GM13977 (cell line): Measurements from ENCODE around the gene PKD2.

ENCODE experiments used
- DNase-seq: peaks from one replicate; pipeline ENCODE4 v3.0.0; 2012; ENCODE audit warnings: low spot score
- CTCF ChIP-seq: IDR thresholded peaks from 2 replicates; pipeline ENCODE4 v1.5.1; 2012; ENCODE audit warnings: mild to moderate bottlenecking, control low read depth; ENCODE audit not compliant: insufficient read depth; ENCODE audit errors: extremely low read depth, missing control alignments
- in situ Hi-C: fragments of 300-500 bp; cut with MboI; formaldehyde crosslinking; loops from one replicate; pipeline ENCODE4 v1.12.0; 2022; ENCODE audit warnings: low sequenced_read_pairs, low pct_unique_long_range_greater_than_20kb, mixed read lengths, inconsistent platforms; ENCODE audit not compliant: unreplicated experiment

Gene PKD2

DNA sequence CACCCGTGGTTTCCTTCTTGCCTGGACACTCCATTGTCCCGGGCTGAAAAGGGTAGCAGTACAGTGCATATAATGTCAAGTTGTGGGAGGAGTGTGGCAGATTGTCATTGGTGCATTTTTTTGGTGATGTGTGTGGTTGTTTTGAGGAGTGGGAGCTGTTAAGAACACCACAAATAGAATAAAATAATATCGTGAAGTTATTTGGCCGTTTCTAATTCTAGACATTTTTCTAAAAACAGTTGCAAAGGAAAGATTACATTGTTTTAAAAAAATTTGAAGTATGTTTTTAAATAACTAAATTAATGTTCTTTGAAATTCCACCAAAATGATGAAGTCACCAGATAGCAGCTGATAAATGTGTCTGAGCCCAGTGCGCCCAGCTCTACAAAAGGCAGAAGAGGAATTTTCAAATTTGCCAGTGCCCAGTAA is 1.3 kb downstream of the PKD2 start:
- in situ Hi-C loops, result no loop called here

GRCh38 chr4:88009871-88010270 is 2.4 kb downstream of the PKD2 start:
- in situ Hi-C loops, result no loop called here
- no peak for TF ChIP-seq CTCF
- DNase-seq, result no peak

More for the DNA sequence above, 1.3 kb downstream of the PKD2 start:
- no peak for TF ChIP-seq CTCF
- peak; percentile 32 for DNase-seq

DNA sequence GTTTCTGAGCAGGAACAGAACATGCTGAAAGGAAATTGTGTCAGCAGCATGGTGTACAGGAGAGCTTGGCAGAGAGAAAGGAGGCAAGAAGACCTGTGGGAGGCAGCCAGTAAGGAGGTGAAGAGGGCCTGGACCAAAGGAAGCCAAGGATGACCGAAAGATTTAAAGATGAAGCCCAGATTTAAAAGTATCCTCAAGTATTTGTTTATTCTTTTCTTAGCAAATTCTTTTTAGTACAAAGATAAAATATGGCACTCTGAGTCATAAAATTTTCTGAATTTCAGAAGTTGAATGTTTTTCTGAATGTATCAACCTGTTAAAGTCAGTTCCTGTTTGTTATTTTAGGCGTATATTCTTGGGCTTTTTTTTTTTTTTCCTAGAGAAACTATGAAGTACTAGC is 3.5 kb downstream of the PKD2 start:
- in situ Hi-C loops, result no loop called here

DNA sequence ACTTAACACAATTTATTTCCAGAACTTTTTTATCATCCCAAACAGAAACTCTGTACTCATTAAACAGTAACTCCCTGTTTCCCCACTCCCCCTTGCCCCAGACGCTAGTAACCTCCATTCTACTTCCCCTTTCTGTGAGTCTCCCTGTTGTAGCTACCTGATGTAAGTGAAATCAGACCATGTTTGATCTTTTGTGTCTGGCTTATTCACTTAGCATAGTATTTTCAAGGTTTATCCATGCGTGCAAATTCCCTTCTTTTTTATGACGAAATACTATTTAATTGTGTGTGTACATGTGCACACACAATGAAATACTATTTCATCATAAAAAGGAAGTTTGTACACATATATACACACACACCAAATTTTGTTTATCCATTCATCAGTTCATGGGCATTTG is 5.2 kb downstream of the PKD2 start:
- no peak for TF ChIP-seq CTCF
- DNase-seq, result peak; percentile 32
- in situ Hi-C loops, result no loop called here

More for the DNA sequence above, 3.5 kb downstream of the PKD2 start:
- no peak for DNase-seq
- no peak for TF ChIP-seq CTCF

DNA sequence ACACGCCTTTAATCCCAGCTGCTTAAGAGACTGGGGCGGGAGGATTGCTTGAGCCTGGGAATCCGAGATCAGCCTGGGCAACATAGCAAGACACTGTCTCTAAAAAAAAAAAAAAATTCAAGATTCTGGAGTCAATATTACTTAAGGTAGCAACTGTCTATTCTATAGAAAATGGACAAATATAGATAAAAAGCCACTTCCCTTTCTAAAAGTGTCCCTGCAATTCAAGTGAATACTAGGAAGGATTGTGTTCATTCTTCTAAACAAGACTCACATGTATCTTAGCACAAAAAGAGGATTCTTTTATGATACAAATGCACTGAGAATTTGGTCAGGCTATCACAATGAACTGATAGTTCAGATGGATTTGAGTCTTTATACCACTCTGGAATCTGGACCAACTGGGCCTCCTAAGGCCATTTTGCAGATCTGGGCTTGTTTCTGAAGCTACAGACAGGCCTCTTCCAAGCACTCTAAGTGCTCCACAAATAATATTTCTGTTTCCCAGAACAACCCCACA is 7.0 kb downstream of the PKD2 start:
- TF ChIP-seq CTCF, result no peak
- in situ Hi-C loops, result no loop called here
- DNase-seq, result no peak

- in situ Hi-C loops, result no loop called here
- TF ChIP-seq CTCF, result no peak
- no peak for DNase-seq
Measured at GRCh38 chr4:88015659-88016295, 8.3 kb downstream of the PKD2 start.
